Panc1 (cell line): Measurements from ENCODE around the gene MAP1A. TPM values are rescaled to one million over a fixed set of nuclear protein-coding genes. Genes with fewer than 3 reads are reported as not detected.

Experiments used
- ATAC-seq: fragments of 200-7000 bp; cut with Tn5 transposase; 2 replicates; pipeline ENCODE4 v1.9.1; 2020; ENCODE audit warnings: mild to moderate bottlenecking, moderate library complexity
- BruUV-seq: library from RNA; stranded (reverse); fragments of 400-500 nt; replicated peaks from 2 replicates; lab custom pipeline; 2021; lab: Mats Ljungman, UMichigan
- CTCF ChIA-PET: fragments of 300-600 bp; sonication (Branson Sonifier 250); formaldehyde crosslinking; loops from one replicate; lab custom pipeline; 2022; ENCODE audit warnings: antibody characterized with exemption; lab: Charles Lee
- POLR2A ChIA-PET: fragments of 300-600 bp; sonication (Branson Sonifier 250); formaldehyde crosslinking; loops from one replicate; lab custom pipeline; 2022; ENCODE audit warnings: antibody characterized with exemption; lab: Charles Lee
- DNase-seq: peaks from one replicate; pipeline ENCODE4 v3.0.0-alpha.2; 2010; ENCODE audit warnings: low read depth, low spot score
- H3K27ac ChIP-seq: 2 replicates; pipeline ENCODE4 v1.5.1; 2011; ENCODE audit warnings: mild to moderate bottlenecking, low read length, inconsistent platforms
- H3K27me3 ChIP-seq: fragments of 200-500 bp; sonication (Bioruptor generic); 2 replicates; pipeline ENCODE4 v1.6.0; 2014; ENCODE audit warnings: low read length, inconsistent platforms; ENCODE audit not compliant: control insufficient read depth, insufficient read depth
- H3K36me3 ChIP-seq: fragments of 200-500 bp; sonication (Bioruptor generic); 2 replicates; pipeline ENCODE4 v1.5.1; 2014; ENCODE audit warnings: inconsistent platforms, mild to moderate bottlenecking, low read length, moderate library complexity; ENCODE audit not compliant: control insufficient read depth, insufficient read depth
- H3K4me1 ChIP-seq: 2 replicates; pipeline ENCODE4 v1.5.1; 2011; ENCODE audit warnings: inconsistent platforms, mild to moderate bottlenecking, low read length, moderate library complexity; ENCODE audit not compliant: control insufficient read depth, insufficient read depth
- H3K4me3 ChIP-seq, 2 experiments: 2 replicates each; pipeline ENCODE4 v1.5.1; 2011 to 2012; ENCODE audit warnings: low read depth in 2 of 2, low read length in 2 of 2, mild to moderate bottlenecking in 2 of 2, inconsistent platforms in 1 of 2, moderate library complexity in 1 of 2
- H3K9me3 ChIP-seq: fragments of 200-500 bp; sonication (Bioruptor generic); 2 replicates; pipeline ENCODE4 v1.5.1; 2014; ENCODE audit warnings: low read depth, mild to moderate bottlenecking, inconsistent platforms, low read length, moderate library complexity; ENCODE audit not compliant: control insufficient read depth, insufficient read depth
- CTCF ChIP-seq: fragments of 450-650 bp; IDR thresholded peaks from 2 replicates; pipeline ENCODE4 v1.5.1; 2017; ENCODE audit warnings: mild to moderate bottlenecking
- POLR2AphosphoS5 ChIP-seq: IDR thresholded peaks from 2 replicates; pipeline ENCODE4 v1.6.1; 2012; ENCODE audit warnings: mild to moderate bottlenecking, low read depth, low read length, moderate library complexity
- REST ChIP-seq, 2 experiments: IDR thresholded peaks; 2 replicates each; pipeline ENCODE4 v1.6.1; 2011 to 2012; ENCODE audit warnings: low read depth in 2 of 2, control low read depth in 1 of 2, low read length in 1 of 2, mild to moderate bottlenecking in 1 of 2, moderate library complexity in 1 of 2; ENCODE audit not compliant: insufficient read depth in 1 of 2
- SIN3A ChIP-seq: IDR thresholded peaks from 2 replicates; pipeline ENCODE4 v1.6.1; 2012; ENCODE audit warnings: low read depth, mild to moderate bottlenecking, low read length, moderate library complexity, borderline replicate concordance; ENCODE audit not compliant: insufficient read depth
- TCF7L2 ChIP-seq: IDR thresholded peaks from 2 replicates; pipeline ENCODE4 v1.6.1; 2011; ENCODE audit warnings: mild to moderate bottlenecking, low read depth, low read length, inconsistent platforms
- in situ Hi-C: cut with HindIII; loops from 2 replicates; pipeline ENCODE4 v1.10.0; 2016; ENCODE audit warnings: low sequenced_read_pairs, low pct_unique_long_range_greater_than_20kb
- intact Hi-C: fragments of 100-400 bp; cut with micrococcal nuclease; formaldehyde crosslinking; loops from one replicate; pipeline ENCODE4 v1.10.0; 2022; ENCODE audit not compliant: unreplicated experiment
- total RNA-seq: library from RNA; stranded (reverse); gene quantifications from one replicate; pipeline ENCODE4 v1.2.1, GENCODE V29; 2021; ENCODE audit not compliant: unreplicated experiment

MAP1A gene
- total RNA-seq, 1 experiment from 2014 or later, result 1.6 TPM

DNA sequence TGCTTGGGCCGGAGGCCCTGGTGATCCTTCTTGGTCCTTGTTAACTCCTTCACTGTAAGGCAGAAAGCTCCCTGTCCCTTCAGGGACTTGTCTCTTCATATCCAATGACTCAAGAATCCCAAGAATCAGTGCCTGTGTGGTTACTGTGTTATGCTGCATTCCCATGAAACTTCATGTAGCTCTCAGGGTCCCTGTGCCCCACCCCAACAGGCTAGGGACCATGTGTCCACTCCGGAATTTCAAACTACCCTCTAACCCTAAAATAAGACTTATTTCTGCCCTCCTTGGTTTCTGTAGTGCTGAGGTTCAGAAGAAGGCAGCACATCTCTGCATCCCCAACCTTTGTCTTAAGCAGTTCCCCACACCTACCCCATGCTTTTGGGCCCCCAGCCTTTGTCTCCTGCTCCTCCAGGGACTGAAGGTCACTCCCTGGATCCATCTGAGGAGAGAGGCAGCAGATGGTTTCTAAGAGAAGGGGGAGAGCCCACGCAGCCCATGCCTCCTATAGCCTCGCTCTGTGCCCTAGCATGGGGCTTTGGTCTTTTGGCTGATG is 531 bp upstream of the MAP1A start:
- no peaks in the 10 kb centered on the region for H3K9me3 ChIP-seq
- no peaks in the 10 kb centered on the region for H3K36me3 ChIP-seq
- no peak overlapping the region for H3K27ac ChIP-seq
- no peaks in the 10 kb centered on the region; the same call in 1 of the 2 replicates for H3K27me3 ChIP-seq
- TF ChIP-seq TCF7L2, result no peak
- peak overlapping the region in 1 of 2 experiments; percentile 7; a peak in 1 of 4 replicates for H3K4me3 ChIP-seq
- no TSS peak for BruUV-seq
- ChIA-PET POLR2A (no interaction called here), CTCF (interaction anchor here (0.7 kb wide), 1 partner anchor 11 kb away, joined by 3 read pairs; no protein-coding TSS in a partner anchor)
- ATAC-seq, result no peak
- intact Hi-C loops (no loop called here), in situ Hi-C loops (no loop called here)
- peaks cover 5% of the 10 kb centered on the region; the same call in 1 of the 2 replicates for H3K4me1 ChIP-seq
- DNase-seq, result no peak

DNA sequence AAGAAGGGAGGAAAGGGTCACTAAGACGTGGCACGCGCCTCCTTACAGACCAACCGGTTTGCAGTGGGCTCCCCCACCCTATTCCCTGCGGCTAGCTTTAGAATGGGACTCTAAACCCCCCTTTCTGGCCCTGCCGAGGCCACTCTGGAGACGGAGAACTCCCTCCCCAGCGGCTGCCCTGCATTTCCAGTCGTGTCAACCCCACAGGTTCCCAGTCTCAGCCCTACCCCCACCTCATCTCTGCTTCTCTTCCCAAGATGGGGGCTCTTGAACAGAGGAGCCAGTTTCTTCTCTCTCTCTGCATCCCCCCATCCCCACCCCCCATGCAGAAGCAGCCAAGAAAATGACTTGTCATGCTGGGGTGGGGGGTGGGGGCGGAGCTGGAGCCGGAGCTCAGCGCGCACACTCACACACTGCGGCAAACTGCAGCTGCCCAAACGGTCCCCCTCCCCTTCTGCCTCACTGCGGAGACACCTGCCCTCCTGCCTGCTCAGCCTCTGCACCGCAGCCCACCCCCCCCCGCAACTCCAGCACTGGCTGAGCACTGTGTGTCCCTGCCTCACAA is 871 bp downstream of the MAP1A start:
- no peaks in the 10 kb centered on the region for H3K36me3 ChIP-seq
- 0 out of 2 replicates have a peak, but pooled peaks have one; percentile 37 for ATAC-seq
- H3K27ac ChIP-seq, result no peak overlapping the region
- DNase-seq, result no peak
- peak overlapping the region; percentile 21 to 28; a peak in 2 of 4 replicates for H3K4me3 ChIP-seq
- peaks cover 5% of the 10 kb centered on the region; the same call in 1 of the 2 replicates for H3K4me1 ChIP-seq
- no peaks in the 10 kb centered on the region; the same call in 1 of the 2 replicates for H3K27me3 ChIP-seq
- in situ Hi-C loops (no loop called here), intact Hi-C loops (no loop called here)
- TF ChIP-seq CTCF, result no peak
- no peak for TF ChIP-seq POLR2AphosphoS5
- no peak for TF ChIP-seq REST (IDR thresholded peaks at IDR 0.05; ENCODE audit: insufficient read depth in 1 of 2, low read depth in 2 of 2, low read length in 1 of 2)
- ChIA-PET POLR2A (no interaction called here), CTCF (no interaction called here)
- BruUV-seq, result no TSS peak
- H3K9me3 ChIP-seq, result no peaks in the 10 kb centered on the region

DNA sequence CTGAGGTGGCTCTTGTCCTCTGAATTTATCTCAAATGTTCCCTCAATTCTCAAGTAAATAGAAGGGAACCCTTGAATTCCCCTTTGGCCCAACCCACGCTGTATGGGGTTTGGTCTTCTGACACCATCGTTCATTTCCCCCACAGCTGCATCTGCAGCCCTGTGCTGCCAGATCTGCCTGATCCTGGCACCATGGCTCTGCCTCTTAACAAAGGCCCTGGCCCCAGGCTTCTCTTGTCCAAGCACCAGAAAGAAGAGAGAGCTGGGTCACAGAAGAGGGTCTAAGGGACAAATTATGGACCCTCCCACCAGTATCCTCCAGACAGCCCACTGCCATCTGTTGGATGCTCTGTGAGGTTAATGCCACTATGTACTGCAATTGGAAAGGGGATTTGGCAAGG is 1.8 kb downstream of the MAP1A start:
- Histone ChIP-seq H3K9me3 (no peaks in the 10 kb centered on the region), H3K36me3 (no peaks in the 10 kb centered on the region), H3K4me3 (no peak overlapping the region), H3K27me3 (no peaks in the 10 kb centered on the region), H3K27ac (no peak overlapping the region), H3K4me1 (peaks cover 5% of the 10 kb centered on the region; the same call in 1 of the 2 replicates)
- BruUV-seq, result no TSS peak
- POLR2A ChIA-PET, result interaction anchor here (0.6 kb wide), 1 partner anchor 9 kb away, joined by 8 read pairs; no protein-coding TSS in a partner anchor
- intact Hi-C loops (no loop called here), in situ Hi-C loops (no loop called here)
- CTCF ChIA-PET, result interaction anchor here (0.6 kb wide), 1 partner anchor 202 kb away, joined by 8 read pairs; no protein-coding TSS in a partner anchor
- TF ChIP-seq POLR2AphosphoS5 (no peak), REST (IDR thresholded peaks at IDR 0.05; ENCODE audit: insufficient read depth in 1 of 2, low read depth in 2 of 2, low read length in 1 of 2) (no peak), CTCF (no peak), TCF7L2 (no peak), SIN3A (no peak)
- DNase-seq, result no peak
- ATAC-seq, result no peak
